LNCAP (cell line): Measurements from ENCODE around the gene APOL6.

ENCODE experiments used
- TF ChIP-seq, protein P1 (sequence below): fragments of 450-650 bp; IDR thresholded peaks from 2 replicates; pipeline ENCODE4 v1.5.1; 2017; ENCODE audit warnings: mild to moderate bottlenecking

The APOL6 gene

DNA sequence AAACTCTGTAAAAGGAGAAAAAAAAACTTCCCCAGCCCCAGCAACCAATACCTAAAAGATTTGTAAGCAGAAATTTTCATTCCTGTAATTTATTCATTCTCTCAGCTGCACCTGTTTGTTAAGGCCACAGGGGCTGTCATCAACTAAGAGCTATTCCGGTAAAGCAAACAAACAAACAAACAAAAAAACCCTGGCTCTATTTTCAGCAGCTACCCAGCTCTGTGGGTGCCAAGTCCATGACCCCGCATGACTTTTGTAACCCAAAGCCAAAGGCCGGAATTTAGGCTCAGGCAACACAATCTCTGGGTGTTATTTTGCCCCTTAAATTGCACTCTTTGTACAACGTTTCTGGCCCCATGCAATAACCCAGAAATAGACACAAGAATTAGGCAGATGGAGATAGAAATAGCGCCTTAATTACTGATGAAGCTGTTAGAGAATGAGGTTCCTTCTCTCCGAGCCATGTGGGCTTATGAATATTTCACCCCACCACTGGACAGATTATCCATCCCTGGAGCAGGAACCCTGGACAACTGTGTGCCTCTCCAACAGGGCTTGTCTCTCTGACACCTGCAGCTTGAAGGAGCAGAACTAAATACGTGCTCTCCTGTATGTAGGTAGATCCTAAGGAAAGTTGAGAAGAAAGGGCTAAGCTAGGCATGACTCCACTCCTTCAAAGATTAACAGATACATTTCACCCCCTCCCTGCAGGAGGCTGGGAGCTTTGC, 29.4 kb downstream of the APOL6 start:
- TF ChIP-seq, protein P1, sequence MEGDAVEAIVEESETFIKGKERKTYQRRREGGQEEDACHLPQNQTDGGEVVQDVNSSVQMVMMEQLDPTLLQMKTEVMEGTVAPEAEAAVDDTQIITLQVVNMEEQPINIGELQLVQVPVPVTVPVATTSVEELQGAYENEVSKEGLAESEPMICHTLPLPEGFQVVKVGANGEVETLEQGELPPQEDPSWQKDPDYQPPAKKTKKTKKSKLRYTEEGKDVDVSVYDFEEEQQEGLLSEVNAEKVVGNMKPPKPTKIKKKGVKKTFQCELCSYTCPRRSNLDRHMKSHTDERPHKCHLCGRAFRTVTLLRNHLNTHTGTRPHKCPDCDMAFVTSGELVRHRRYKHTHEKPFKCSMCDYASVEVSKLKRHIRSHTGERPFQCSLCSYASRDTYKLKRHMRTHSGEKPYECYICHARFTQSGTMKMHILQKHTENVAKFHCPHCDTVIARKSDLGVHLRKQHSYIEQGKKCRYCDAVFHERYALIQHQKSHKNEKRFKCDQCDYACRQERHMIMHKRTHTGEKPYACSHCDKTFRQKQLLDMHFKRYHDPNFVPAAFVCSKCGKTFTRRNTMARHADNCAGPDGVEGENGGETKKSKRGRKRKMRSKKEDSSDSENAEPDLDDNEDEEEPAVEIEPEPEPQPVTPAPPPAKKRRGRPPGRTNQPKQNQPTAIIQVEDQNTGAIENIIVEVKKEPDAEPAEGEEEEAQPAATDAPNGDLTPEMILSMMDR, result no peak

DNA sequence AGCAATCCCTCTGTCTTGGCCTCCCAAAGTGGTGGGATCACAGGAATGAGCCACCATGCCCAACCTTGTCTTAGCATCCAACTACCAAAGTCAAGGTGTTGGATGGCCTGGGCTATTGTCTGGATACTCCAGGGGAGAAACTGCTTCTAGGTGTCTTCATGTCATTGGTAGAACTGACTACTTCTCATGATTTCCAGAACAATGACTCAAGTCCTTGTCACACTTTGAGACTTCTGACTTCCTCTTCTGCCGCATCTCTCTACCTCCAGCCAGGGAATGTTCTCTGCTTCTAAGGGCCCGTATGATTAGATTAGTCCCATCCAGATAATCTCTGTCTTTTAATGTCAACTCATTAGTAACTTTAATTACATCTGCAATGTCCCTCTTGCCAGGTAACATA, 30.6 kb downstream of the APOL6 start:
- TF ChIP-seq, protein P1, result no peak

DNA sequence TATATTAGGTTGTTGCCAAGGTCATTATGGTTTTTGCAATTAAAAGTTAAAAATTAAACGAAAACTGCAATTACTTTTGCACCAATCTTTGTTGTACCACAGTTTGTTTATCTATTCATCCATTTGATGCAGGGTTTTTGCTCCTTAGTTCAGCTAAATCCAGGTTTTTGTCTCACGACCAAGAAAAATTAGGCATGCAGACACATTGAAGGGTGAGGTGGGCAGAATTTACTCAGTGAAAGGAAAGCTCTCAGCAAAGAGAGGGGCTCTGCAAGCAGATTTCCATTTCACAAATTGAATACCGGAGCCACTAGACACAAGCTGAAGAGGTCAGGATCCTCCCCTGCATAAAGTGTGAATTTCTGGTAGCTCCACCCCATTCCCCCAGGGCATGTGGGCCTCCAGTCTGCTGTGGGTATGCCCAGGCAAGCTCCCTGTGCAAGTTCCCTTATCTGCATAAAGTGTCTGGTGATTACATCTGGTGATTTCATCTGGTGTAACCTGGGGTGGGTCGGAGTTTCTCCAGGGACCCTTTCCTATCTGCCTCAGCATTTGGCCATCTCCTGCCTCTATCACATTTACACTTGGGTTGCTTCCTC, 33.3 kb downstream of the APOL6 start:
- TF ChIP-seq, protein P1, result no peak

DNA sequence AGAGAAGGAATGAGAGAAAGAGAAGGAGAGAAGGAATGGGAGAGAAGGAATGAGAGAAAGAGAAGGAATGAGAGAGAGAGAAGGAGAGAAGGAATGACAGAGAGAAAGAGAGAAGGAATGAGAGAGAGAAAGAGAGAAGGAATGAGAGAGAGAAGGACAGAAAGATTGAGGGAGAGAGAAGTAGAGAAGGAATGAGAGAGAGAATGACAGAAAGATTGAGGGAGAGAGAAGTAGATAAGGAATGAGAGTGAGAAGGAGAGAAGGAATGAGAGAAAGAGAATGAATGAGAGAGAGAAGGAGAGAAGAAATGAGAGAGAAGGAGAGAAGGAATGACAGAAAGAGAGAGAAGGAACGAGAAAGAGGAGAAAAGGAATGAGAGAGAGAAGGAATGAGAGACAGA, 35.3 kb downstream of the APOL6 start:
- TF ChIP-seq, protein P1, result no peak

DNA sequence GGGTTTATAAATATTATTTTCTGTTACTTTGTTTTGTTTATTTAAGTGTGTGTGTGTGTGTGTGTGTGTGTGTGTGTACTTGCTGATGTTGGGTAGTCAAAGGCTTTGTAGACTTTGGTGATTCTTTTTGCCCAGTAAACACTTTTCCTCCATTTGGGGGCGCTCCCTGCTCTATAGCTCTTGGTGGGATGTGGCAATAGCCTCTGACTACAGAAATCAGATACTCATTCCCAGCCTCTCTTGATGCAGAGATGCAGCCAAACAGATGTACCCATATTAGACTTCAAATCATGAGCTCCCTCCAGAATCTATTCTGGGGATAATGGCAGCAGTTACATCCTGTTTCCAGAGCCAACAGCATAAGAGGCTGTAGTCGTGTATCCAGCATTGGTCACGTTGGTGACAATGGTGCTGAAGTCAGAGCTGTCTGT, 36.0 kb downstream of the APOL6 start:
- TF ChIP-seq, protein P1, result no peak

DNA sequence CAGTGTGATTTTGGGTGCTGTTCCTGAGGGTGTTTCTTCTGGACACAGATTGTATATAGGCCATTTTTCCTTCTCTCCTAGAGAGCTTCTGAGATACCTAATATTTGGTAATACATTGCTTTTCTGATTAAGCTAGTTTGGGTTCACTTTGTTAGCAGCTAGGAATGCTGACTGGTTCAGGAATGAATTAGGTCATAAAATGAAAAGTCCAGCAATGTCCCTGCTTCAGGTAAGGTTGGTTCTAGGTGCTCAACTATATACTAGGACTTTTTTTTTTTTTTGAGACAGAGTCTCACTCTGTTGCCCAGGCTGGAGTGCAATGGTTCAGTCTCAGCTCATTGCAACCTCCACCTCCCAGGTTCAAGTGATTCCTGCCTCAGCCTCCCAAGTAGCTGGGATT, 36.5 kb downstream of the APOL6 start:
- TF ChIP-seq, protein P1, result no peak

DNA sequence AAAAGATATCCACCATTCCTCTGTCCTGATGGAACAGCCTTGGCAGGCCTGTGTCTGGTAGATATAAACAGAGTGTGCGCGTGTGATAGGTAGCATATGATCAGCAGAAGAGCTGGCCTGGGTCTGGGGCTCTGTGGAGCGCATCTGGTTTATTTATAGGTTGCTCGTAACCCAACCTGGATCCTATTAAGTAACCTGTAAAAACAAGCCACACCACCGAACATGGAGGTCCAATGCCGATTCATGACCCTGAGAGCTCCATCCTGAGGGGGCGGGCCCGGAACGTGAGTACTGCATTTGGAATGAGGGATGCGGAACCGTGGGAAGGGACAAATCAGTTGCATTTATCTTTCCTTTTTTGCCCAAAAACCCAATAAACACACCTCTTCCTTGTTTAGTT, 37.5 kb downstream of the APOL6 start:
- TF ChIP-seq, protein P1, result no peak
